Activated CD8-positive, alpha-beta memory T cell treated with anti-CD3 and anti-CD28 coated beads for 1 hour (primary cell): ENCODE measurements around the gene EFR3B.

Experiments used
- DNase-seq, 2 donors: peaks; one replicate each; pipeline ENCODE4 v3.0.0-alpha.2; 2020; ENCODE audit warnings: low read depth in 1 of 2; ENCODE audit errors: extremely low read depth in 1 of 2

EFR3B gene

DNA sequence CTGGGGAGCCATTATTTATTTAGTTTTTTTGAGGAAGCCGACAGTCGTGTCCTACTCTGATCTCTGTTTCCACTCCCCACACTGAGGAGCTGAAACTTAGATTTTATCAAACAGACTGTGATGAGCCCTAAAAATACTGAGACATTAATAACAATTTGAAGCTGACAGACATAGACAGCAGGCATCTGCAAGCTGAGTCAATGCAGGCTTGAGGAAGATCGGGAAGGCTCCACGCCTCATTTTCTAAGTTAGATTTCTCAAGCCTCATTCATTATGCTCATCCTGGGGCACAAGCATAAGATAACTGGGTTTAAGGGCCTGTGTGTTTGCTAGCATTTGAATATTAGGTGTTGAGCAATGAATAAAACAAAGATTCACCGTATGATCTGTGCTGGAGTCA, 26.3 kb downstream of the EFR3B start:
- DNase-seq = no peak

DNA sequence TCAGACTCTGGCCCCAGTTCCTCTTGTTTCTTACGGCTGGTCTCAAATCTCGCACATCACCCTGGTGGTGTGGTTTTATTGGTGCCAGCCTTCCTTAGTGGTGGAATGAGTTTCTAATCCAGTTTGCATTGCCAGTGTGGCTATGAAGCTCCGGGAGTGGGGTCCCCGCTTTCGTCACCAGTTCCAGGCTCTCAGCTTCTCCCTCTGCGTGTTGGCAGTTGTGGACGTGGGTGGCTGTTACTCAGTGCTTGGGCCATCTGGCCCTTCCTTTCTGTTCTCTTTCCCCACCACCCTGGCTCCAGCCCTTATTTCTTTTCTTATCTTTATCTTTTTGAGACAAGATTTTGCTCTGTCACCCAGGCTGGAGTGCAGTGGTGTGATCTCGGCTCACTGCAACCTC, 30.1 kb downstream of the EFR3B start:
- no peak for DNase-seq

DNA sequence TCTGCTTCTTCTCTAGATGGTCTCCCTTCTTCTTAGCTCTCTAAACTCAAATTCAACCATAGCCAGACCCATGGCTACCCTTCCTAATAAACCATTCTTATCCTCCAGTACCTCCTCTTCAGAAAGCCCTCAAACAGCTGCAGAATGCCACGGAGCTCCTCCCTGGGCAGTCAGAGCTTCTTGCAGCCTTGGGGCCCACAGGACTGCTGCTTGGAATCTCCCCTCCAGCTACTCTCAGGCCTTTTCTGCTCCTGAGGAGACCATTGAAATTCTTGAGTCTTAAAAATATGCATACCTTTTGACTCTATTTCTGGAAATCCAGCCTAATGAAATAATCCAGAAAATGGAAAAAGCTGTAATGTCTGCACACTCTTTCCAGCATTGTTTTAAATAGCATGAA, 30.7 kb downstream of the EFR3B start:
- no peak for DNase-seq

DNA sequence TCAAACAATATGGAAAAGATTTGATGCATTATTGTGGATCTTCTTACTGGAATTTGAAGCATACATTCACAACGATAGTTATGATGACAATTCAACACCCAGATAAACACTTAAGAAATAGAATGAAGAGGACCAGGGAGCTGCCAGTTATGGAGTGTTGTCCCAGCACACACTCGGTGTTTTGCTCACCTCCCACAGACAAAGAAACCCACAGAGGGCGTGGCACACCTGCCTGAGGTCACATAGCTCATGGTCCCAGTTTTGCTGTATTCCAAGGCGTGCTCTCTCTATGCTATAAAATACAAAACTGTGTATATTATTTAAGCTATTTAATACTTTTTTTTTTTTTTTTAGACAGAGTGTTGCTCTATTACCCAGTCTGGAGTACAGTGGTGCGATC, 31.1 kb downstream of the EFR3B start:
- DNase-seq = no peak

DNA sequence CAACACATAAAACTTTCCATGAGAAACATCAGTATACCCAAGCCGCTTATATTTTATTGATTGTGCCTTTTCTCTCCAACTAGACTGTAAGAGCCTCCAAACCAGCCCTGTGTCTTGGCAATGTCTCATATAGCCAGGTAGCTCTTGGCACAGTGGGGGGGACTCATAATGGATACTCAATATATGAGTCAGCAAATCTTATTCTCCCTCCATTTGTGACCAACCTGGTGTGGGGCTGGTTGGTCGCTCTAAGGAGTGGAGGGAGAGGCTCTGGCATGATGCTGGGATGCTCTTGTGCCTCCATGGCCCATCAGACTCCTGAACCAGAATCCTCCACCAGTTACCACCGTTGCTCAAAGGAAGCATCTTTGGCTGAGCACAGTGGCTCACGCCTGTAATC, 32.0 kb downstream of the EFR3B start:
- no peak for DNase-seq

DNA sequence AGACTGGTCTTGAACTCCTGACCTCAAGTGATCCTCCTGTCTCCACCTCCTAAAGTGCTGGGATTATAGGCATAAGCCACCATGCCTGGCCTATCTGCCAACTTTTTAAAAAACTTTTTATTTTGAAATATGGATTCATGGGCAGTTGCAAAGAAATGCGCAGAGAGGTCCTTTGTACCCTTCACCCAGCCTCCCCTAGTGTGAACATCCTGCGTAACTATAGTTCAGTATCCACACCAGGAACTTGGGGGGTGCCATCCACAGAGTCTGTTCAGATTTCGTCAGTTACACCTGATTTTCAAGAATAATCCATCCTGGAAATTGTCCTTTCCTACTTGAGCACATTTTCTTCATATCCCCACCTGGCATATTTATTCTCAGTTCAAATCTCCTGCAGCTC, 33.0 kb downstream of the EFR3B start:
- no peak for DNase-seq

DNA sequence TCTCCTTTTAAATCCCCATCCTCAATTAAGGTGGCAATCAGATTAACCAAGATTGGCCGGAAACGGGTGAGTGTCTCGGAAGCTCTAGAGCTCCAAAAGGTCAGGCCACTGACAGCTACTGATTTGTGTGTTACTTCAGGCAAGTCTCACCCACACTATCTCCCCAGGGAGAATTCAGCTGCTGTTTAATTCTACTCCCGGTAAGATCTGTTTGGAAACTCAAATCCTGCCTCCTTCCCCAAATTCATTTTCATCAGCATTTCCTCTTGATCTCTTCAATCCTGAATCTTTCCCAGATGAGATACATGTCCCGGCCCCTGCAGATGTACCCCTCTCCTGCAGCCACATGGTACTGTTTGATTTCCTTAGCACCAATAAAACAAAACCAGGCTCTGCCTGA, 34.9 kb downstream of the EFR3B start:
- no peak for DNase-seq

DNA sequence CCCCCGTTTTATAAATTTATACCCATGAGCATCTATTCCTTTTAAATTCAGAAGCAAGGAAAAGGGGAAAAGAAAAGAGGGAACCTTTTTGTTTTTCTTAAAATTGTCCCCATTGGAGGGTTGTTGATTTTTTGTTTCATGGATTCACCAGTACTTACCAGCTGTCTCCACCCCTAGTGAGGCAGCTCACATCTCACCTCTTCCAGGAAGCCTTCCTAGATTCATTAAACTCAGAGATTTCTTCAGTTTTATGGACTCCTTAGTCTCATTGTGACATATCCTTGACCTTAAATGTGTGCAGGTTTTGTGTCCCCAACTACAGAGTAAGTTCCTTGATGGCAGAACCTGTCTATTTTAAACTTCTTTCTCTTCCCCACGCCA, 35.9 kb downstream of the EFR3B start:
- no peak for DNase-seq

DNA sequence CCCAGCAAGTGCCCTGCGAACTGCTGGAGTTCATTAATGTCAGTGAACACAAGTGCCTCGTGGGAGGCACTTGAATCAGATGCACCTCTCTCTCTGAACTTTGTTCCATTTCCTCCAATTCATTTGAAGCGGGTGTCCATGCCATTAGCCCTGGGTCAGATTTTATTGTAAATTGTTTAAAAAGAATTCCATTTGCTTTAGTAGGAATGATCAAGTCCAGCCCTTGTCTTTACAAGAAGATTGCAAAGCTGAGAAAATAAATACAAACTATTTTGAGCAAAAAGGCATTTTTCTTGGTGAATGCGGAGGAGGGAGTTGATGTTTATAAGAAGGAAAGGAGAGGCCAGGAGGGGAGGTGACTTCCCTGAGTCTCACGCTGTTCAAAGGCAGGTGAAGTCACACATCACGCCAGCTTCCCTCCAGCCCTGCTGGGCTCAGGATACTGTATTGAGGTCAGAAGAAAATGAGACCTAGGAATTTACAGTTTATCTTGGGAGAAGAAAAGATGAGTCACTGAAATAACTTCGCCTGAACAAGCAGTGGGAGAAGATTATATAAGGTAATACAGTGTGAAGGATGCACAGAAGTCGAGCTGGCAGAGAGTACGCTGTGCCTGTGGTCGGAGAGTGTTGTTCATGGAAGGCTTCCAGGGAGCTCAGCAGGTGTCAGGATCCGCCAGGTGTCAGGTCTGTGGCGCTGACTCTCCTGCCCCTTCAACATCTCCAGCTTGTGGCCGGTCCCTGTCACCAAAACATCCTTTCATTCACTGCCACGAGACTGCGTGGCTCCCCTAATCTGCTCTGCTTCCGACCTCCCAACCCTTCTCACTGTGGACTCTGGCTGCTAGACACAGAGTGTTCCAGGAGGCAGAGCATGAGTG, 36.5 kb downstream of the EFR3B start:
- no peak for DNase-seq

DNA sequence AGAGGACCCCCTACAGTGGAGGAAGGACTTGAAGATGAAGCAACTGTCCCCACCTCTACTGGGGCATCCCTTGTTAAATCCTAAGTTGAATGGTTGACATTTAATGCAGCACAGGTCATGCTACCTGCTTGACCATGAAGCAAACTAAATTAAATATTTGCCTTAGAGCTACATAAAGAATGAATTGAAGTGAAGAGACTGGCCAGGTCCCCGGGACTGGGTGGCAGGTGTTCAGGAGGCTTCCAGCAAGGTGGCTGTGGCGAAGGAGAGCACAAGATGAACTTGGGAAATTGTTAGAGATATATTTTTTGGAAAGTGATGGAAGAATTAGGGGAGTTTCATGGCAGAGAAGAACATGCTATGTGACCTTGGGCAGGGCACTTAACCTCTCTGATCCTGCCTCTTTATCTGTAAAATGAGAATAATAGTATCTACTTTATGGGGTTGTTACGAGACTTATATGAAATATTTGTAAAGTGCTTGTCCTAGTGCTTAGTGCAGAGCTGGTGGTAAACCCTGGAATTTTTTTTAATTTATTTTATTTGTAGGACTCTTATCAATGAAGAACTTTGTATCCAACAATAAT, 37.3 kb downstream of the EFR3B start:
- no peak for DNase-seq

DNA sequence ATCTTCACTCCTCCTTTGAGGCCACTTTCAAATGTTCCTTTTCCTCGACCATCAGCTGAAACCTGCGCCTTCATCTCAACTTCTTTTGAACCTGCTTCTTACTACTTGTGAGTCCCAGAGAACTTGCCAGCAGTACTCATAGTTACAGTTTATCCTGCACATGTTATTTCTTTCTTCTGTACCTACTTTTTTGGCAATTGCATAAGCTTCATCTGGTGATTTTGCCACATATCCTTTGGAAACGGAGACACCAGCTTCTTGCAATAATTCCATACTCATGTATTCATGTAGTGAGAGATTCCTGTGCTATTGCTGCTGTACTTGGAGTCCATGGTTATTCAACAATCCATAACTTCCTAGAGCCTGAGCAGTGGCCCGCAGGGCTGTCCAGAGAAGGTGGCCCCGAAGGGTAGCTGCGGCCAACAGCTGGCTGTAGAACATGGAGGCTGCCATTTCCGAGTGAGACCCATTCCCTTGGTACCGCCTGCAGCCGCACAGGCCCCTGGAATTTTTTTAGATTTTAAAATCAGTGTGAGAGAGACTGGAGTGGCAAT, 39.4 kb downstream of the EFR3B start:
- no peak for DNase-seq

DNA sequence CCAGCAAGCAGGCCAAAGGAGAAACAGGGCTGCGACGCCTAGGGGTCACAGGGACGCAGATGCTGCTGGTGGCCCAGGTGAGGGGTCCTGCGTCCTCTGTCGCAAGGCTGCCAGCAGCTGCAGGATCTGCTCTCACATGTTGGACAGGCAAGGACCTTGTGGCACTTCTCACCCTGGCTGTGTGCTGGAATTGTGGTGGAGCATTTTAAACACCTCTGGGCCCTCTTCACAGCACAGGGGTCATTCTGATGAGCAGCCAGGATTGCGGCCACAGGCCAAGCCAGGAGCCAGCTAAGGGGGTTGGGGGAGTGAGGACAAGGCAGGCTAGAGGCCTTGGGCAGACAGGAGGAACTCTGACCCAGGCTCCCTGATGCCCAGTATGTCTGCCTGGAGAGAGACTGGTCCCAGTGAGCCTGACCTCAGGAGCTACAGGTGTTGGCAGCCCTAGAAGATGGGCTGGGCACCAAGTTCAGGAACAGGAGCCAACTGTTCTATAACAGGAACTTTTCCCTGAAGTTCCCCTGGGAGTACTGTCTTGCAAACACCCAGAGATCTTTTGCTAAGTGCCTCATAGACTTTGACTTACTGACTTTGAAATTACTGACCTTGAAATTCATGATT, 40.2 kb downstream of the EFR3B start:
- no peak for DNase-seq

DNA sequence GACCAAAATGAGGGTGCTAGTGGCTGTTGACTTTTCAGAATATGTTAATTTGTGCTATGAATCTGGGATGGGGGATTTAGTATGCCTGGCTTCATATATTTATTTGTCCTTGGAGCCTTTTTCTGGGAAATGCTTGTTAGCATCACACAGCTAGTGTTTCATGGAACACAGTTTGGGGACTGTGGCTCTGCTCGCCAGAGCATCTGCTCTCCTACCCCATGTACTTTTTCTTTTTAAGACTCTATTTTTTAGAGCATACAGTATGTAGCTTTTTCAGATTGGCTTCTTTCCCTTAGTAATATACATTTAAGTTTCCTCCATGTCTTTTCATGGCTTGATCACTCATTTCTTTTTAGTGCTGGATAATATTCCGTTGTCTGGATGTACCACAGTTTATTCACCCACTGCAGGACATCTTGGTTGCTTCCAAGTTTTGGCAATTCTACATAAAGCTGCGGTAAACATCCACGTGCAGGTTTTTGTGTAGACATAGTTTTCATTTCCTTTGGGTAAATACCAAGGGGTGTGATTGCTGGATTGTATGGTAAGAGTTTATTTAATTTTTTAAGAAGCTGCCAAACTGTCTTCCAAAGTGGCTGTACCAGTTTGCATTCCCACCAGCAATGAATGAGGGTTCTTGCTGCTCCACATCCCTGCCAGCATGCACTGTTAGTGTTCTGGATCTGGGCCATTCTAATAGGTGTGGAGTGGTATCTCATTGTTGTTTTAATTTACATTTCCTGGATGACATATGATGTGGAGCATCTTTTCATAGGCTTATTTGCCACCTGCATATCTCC, 44.1 kb downstream of the EFR3B start:
- no peak for DNase-seq

DNA sequence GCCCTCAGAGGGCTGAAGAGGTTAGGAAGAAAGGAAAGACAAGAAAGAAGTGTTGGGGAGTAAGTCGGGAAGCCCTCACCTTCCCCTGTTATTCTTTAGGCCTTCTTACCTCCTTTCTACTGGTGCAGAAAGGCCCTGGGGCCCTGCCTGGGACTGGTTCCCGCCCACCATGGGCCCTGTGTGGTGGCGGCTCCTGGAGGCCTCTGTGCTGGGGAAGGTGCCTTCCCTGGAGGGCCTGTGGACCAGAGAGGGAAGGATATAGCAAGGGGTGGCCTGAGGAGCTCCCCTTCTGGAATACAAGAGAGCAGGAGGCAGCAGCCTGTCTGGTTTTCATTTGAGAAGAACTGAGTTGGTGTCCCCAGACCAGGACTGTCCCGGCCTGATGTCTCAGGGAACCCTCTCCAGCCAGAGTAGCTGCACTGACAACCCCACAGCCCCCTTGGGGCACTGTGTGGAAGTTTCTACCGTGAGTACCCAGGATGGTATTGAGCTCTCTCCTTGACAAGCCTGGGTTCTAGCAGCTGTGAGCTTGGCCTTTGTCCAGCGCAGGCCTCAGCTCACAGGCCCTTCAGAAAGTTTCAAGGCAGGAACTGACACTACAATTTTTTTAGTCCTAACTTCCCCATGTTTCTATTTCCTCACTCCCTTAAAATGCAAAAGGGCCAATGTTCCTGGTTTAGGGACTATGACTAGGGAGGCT, 47.1 kb downstream of the EFR3B start:
- no peak for DNase-seq

DNA sequence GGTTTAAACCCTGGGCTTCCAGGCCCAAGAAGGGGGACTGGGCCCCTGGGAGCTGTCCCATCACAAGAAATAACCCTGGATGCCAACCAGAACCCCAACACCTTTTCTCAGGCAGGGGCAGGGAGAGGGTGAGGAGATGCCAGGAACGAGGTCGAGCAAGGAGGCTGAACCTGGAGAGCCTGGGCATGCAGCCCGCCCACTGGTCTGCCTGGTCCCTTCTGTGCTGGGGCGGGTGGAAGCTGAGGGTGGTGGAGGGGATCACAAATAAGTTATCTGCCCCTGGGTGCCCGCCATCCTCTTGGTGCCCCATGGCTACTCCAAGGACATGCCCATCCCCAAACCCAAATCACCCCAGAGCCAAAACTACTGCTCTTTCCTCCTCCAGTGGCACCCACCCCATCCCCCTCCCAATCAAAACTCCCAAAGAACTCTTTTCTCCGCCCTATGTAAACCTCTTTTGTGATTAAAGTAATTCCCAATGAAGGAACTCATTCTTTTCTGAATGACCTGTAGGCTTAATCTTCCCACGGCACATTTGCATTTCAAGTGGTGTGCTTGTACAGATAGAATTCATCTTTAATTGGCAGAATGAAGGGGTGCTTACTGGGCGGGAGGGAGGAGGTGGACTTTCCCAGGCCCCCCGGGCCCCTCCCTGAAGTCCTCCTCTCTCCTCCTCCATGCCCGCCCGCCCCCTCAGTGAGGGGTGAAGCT, 47.9 kb downstream of the EFR3B start:
- DNase-seq = no peak

DNA sequence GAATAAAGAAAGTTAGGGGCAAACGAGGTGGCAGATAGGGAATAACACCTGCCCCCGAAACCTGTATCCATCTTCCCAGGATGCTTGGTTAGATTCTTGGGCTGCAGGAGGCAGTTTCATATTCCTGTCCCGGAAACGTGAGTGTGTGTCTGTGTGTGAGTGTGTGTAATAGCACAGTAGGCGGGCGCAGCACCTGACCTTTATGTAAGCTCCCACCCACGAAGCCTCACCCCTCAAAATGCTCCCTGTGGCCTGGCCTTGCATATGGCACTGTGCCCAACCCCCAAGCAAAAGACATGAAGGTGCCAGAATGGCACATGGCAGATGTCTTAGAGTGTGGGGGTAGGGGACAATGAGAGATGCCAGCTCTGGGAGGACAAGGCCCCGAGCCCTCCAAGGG, 48.9 kb downstream of the EFR3B start:
- DNase-seq = no peak

DNA sequence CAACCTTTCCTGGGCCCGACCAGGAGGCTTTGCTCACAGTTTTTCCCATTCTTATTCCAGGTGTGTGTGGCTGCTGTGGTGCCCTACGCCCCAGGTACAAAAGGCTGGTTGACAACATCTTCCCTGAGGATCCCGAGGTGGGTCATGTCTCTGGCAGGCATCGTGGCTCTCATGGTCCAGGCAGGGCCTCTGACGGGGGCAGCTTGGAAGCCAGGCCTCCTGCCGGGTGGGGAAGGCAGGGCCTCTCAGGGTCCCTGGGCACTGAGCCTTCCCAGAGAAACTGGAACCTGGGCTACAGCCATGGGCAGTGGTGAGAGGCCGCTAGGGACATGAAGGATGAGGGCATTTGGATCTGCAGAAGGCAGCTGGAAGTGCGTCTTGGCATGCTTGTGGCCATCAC, 49.4 kb downstream of the EFR3B start:
- DNase-seq = no peak

DNA sequence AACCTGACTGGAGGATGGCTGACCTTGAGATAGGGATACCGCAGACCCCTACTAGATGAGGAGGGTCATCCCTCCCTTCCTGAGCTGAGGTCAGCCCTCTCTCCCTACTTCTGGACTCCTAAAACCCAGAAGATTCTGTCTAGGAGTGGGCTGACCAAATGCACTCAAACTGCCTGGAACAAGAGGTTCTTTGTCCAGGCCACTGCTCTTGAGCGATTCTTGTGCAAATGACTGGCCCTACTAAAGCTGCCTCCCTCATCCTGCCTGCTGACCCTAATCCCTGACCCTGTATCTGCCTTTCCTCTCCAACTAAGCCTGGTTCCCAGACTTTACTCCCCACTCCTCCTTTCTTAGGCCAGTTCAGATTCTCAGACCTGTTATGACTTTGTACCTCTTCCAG, 56.2 kb downstream of the EFR3B start:
- DNase-seq = no peak

DNA sequence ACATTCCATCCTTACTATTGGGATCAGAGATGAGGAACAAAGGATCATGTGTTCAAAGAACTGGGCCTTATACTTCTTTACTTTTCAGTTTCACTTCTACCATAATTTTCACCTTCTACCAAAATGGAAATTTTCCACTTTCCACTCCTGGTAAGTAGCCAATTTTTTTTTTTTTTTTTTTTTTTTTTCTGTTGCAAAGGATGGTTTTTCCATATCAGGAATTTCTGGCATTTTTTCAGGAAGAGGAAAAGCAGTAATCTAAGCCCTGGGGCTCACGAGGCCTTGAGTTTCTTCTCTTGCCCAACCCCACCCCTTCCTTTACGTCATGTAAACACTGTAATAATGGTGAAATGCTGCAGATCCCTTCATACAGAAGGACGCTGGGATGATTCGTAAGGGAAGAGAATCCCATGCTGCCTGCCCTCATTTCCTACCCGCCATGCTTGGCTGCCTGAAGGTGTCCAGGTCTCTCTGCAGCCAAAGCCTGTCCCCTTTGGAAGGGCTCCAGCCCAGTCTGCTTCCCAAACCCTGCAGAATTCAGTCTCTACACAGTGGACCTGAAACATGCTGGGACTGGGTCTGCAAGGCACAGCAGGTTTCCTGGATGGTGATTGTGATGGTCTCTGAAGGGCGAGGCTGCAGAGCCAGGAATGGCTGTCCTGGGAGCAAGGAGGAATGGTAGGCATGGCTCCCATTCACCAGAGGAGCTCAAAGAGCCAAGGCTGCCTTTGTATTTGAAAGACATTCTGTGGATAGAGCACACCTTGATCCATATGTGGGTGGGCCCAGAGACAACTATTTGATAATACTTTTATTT, 57.0 kb downstream of the EFR3B start:
- no peak for DNase-seq
